GM18507 (cell line): Measurements from ENCODE around the gene CCDC188.

ENCODE experiments used
- DNase-seq: peaks from one replicate; pipeline ENCODE4 v3.0.0; 2011; ENCODE audit warnings: low read depth; ENCODE audit not compliant: insufficient read length; ENCODE audit errors: extremely low spot score
- FAIRE-seq: peaks from 2 replicates; lab custom pipeline; 2011; peaks lifted over from hg19 to GRCh38; lab: Jason Lieb, UNC

Gene CCDC188

GRCh38 chr22:20150381-20151275 lies at the start of gene CCDC188:
Gene CCDC188, minus strand, starts transcription at chr22:20151055. Its CDS starts 69 bp downstream, at chr22:20150986.
- no peak for FAIRE-seq
- DNase-seq: no peak

- FAIRE-seq: no peak
- no peak for DNase-seq
These were observed 49.1 kb upstream of the CCDC188 start for GRCh38 chr22:20199906-20200305.

- FAIRE-seq: no peak
- DNase-seq: no peak
These were observed 48.6 kb upstream of the CCDC188 start for GRCh38 chr22:20199413-20199842.

GRCh38 chr22:20198557-20199319 lies 47.9 kb upstream of the CCDC188 start:
- DNase-seq (no peak), FAIRE-seq (no peak)

- no peak for DNase-seq
- no peak for FAIRE-seq
These were observed 46.7 kb upstream of the CCDC188 start for GRCh38 chr22:20197407-20198030.

GRCh38 chr22:20196094-20196842 lies 45.4 kb upstream of the CCDC188 start:
- DNase-seq (no peak), FAIRE-seq (no peak)

- no peak for FAIRE-seq
- no peak for DNase-seq
These were observed 44.1 kb upstream of the CCDC188 start for GRCh38 chr22:20194681-20195593.

- DNase-seq (no peak), FAIRE-seq (no peak)
These were observed 43.1 kb upstream of the CCDC188 start for GRCh38 chr22:20193761-20194494.

GRCh38 chr22:20192972-20193760 lies 42.3 kb upstream of the CCDC188 start:
- FAIRE-seq (no peak), DNase-seq (no peak)

- DNase-seq (no peak), FAIRE-seq (no peak)
These were observed 41.6 kb upstream of the CCDC188 start for GRCh38 chr22:20192293-20192971.

GRCh38 chr22:20191803-20192202 lies 40.9 kb upstream of the CCDC188 start:
- DNase-seq: no peak
- FAIRE-seq: no peak

- FAIRE-seq (no peak), DNase-seq (no peak)
These were observed 40.2 kb upstream of the CCDC188 start for GRCh38 chr22:20191000-20191515.

GRCh38 chr22:20188567-20188877 lies 37.7 kb upstream of the CCDC188 start:
- DNase-seq: no peak
- no peak for FAIRE-seq

- no peak for FAIRE-seq
- DNase-seq: no peak
These were observed 37.1 kb upstream of the CCDC188 start for GRCh38 chr22:20187777-20188566.

- no peak for FAIRE-seq
- no peak for DNase-seq
These were observed 36.2 kb upstream of the CCDC188 start for GRCh38 chr22:20186871-20187546.
